Endothelial cell of umbilical vein (primary cell): ENCODE measurements around the gene ERG. TPM values are rescaled to one million over a fixed set of nuclear protein-coding genes. Genes with fewer than 3 reads are reported as not detected.

ENCODE experiments used
- BruUV-seq: library from RNA; stranded (reverse); fragments of 400-500 nt; replicated peaks from 2 replicates; lab custom pipeline; 2021; lab: Mats Ljungman, UMichigan
- CTCF ChIA-PET: fragments of 300-600, 350-600 bp; sonication (Branson Sonifier 250); formaldehyde crosslinking; loops from one replicate; lab custom pipeline; 2021; ENCODE audit warnings: antibody characterized with exemption, inconsistent platforms; lab: Charles Lee
- POLR2A ChIA-PET: fragments of 300-600, 350-600 bp; sonication (Branson Sonifier 250); formaldehyde crosslinking; loops from one replicate; lab custom pipeline; 2021; ENCODE audit warnings: antibody characterized with exemption, inconsistent platforms; lab: Charles Lee
- DNase-seq: peaks from one replicate; pipeline ENCODE4 v3.0.0-alpha.2; 2011; ENCODE audit warnings: low read depth, low spot score
- FAIRE-seq: peaks from 2 replicates; lab custom pipeline; 2011; peaks lifted over from hg19 to GRCh38; lab: Jason Lieb, UNC
- H2AFZ ChIP-seq: 2 replicates; pipeline ENCODE4 v1.6.0; 2012; ENCODE audit warnings: low read depth, low read length, control low read depth, inconsistent platforms
- H3K27ac ChIP-seq: 2 replicates; pipeline ENCODE4 v1.5.1; 2011; ENCODE audit warnings: low read depth, mild to moderate bottlenecking, control low read depth, low read length, moderate library complexity; ENCODE audit not compliant: insufficient read depth
- H3K27me3 ChIP-seq, 2 experiments: 2 replicates each; pipeline versions ENCODE4 v1.6.0 to v1.6.1; 2011; ENCODE audit warnings: low read length in 2 of 2, mixed read lengths in 1 of 2; ENCODE audit not compliant: control insufficient read depth in 2 of 2, insufficient read depth in 2 of 2
- H3K36me3 ChIP-seq, 2 experiments: 2 replicates in 1 of 2; 3 replicates in 1 of 2; pipeline ENCODE4 v1.5.1; 2011; ENCODE audit warnings: low read length in 2 of 2, mild to moderate bottlenecking in 1 of 2, moderate library complexity in 1 of 2; ENCODE audit not compliant: control insufficient read depth in 2 of 2, insufficient read depth in 2 of 2; ENCODE audit errors: extremely low read depth in 1 of 2
- H3K4me1 ChIP-seq: 3 replicates; pipeline ENCODE4 v1.5.1; 2011; ENCODE audit warnings: mild to moderate bottlenecking, low read length; ENCODE audit not compliant: control insufficient read depth, insufficient read depth; ENCODE audit errors: extremely low read depth
- H3K4me2 ChIP-seq: 2 replicates; pipeline ENCODE4 v1.6.1; 2011; ENCODE audit warnings: low read length, control low read depth, mixed read lengths; ENCODE audit not compliant: insufficient read depth
- H3K4me3 ChIP-seq, 3 experiments: fragments of 200-600 bp in 1 of 3; sonication (generic), shearing (Covaris generic) in 1 of 3; replicated peaks in 1 of 3; 2 replicates each; pipeline ENCODE4 v1.5.1; 2011 to 2016; ENCODE audit warnings: control low read depth in 3 of 3, low read length in 3 of 3, mild to moderate bottlenecking in 2 of 3, inconsistent platforms in 1 of 3, low read depth in 1 of 3, moderate library complexity in 1 of 3; ENCODE audit not compliant: insufficient read depth in 1 of 3
- H3K79me2 ChIP-seq: 2 replicates; pipeline ENCODE4 v1.6.0; 2012; ENCODE audit warnings: low read length, inconsistent platforms; ENCODE audit not compliant: control insufficient read depth, insufficient read depth
- H3K9ac ChIP-seq: replicated peaks from 2 replicates; pipeline ENCODE3; 2011; ENCODE audit warnings: low read length, control low read depth; ENCODE audit not compliant: insufficient read depth; ENCODE audit errors: extremely low read depth
- H3K9me1 ChIP-seq: replicated peaks from 3 replicates; pipeline ENCODE4 v1.6.0; 2011; ENCODE audit warnings: mild to moderate bottlenecking, low read length; ENCODE audit not compliant: control insufficient read depth, insufficient read depth; ENCODE audit errors: extremely low read depth
- H3K9me3 ChIP-seq: replicated peaks from 2 replicates; pipeline ENCODE4 v1.5.1; 2012; ENCODE audit warnings: low read length, inconsistent platforms; ENCODE audit not compliant: control insufficient read depth, insufficient read depth
- H4K20me1 ChIP-seq: replicated peaks from 2 replicates; pipeline ENCODE3; 2011; ENCODE audit warnings: mild to moderate bottlenecking, low read length; ENCODE audit not compliant: control insufficient read depth, insufficient read depth; ENCODE audit errors: extremely low read depth
- EZH2 ChIP-seq: IDR thresholded peaks from 2 replicates; pipeline ENCODE4 v1.6.1; 2012; ENCODE audit warnings: borderline replicate concordance, low read depth, mild to moderate bottlenecking, moderate library complexity, low read length, inconsistent platforms; ENCODE audit not compliant: severe bottlenecking
- FOS ChIP-seq: IDR thresholded peaks from 2 replicates; pipeline ENCODE4 v1.6.1; 2011; ENCODE audit warnings: mild to moderate bottlenecking, low read length, moderate library complexity, borderline replicate concordance; ENCODE audit not compliant: insufficient read depth
- GATA2 ChIP-seq: IDR thresholded peaks from 2 replicates; pipeline ENCODE4 v1.7.0; 2011; ENCODE audit warnings: low read depth, mild to moderate bottlenecking, moderate library complexity, mixed read lengths, low read length; ENCODE audit not compliant: insufficient read length, insufficient read depth
- JUN ChIP-seq: IDR thresholded peaks from 2 replicates; pipeline ENCODE4 v1.6.1; 2011; ENCODE audit warnings: borderline replicate concordance, low read depth; ENCODE audit not compliant: insufficient read length, insufficient read depth
- MYC ChIP-seq: IDR thresholded peaks from one replicate; pipeline ENCODE4 v1.6.1; 2011; ENCODE audit warnings: mild to moderate bottlenecking, low read depth, low read length
- POLR2A ChIP-seq: IDR thresholded peaks from 2 replicates; pipeline ENCODE4 v1.6.1; 2012; ENCODE audit warnings: low read depth, mild to moderate bottlenecking, control low read depth, low read length
- POLR2AphosphoS5 ChIP-seq: IDR thresholded peaks from 2 replicates; pipeline ENCODE4 v1.6.1; 2012; ENCODE audit warnings: low read depth, mild to moderate bottlenecking, control low read depth, low read length, moderate library complexity; ENCODE audit not compliant: insufficient read depth
- dilution Hi-C: fragments of 300-500 bp; cut with MboI; formaldehyde crosslinking; loops from one replicate; pipeline ENCODE4 v1.15.0; 2019; ENCODE audit warnings: low sequenced_read_pairs; ENCODE audit not compliant: extremely low pct_ligation_motif_present
- intact Hi-C: fragments of 100-400 bp; cut with micrococcal nuclease; formaldehyde crosslinking; loops from one replicate; pipeline ENCODE4 v1.10.0; 2022
- polyA plus RNA-seq, 4 experiments: library from polyadenylated mRNA; depleted of rRNA in 3 of 4; stranded (reverse) in 3 of 4; unstranded in 1 of 4; fragments of >200 nt; gene quantifications; 2 replicates each; pipeline versions ENCODE4 v1.2.1 to v1.2.3, GENCODE V29; 2011 to 2012; ENCODE audit warnings: missing spikeins in 1 of 4
- total RNA-seq: library from RNA; stranded (reverse); gene quantifications from 2 replicates; pipeline ENCODE4 v1.2.3, GENCODE V29; 2021
- TF ChIP-seq, protein P1 (sequence below), 2 donors: IDR thresholded peaks; 1 replicate in 1 of 2; 2 replicates in 1 of 2; pipeline ENCODE4 v1.5.1; 2011; ENCODE audit warnings: low read length in 2 of 2, mild to moderate bottlenecking in 2 of 2, moderate library complexity in 2 of 2, control low read depth in 1 of 2, inconsistent platforms in 1 of 2, low read depth in 1 of 2; ENCODE audit not compliant: insufficient read depth in 1 of 2; ENCODE audit errors: extremely low read depth in 1 of 2
- TF ChIP-seq, protein P2 (sequence below): IDR thresholded peaks from 2 replicates; pipeline ENCODE4 v1.6.1; 2011; ENCODE audit not compliant: insufficient read depth, insufficient read length

ERG gene
- total and polyA plus RNA-seq, 2 donors (not counting 3 experiments of a cell fraction or from before 2014, with no cell fraction given): 173 to 210 TPM

DNA sequence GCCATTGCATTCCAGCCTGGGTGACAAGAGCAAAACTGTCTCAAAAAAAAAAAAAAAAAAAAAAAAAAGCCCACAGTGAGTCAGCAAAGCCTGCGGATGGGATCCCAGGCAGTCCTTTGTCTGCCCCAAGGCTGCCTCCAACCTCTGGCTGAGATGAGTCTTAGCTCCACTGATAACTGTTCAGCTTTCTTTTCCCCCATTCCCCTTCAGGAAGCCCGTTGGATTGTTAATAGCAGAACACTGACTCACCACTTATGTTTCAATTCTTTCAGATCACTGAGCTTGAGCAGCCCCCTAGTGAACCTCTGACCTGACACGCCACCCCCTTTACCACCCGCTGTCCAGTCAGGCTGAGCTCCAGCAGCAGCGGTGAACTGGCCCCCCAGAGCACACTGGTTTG lies 57.5 kb downstream of the ERG start:
- no peaks in the 10 kb centered on the region for H4K20me1 ChIP-seq
- H3K4me3 ChIP-seq: no peak overlapping the region
- peak; percentile 89 for DNase-seq
- no peaks in the 10 kb centered on the region for H3K27me3 ChIP-seq
- H3K27ac ChIP-seq: peak overlapping the region; percentile 73
- H3K9ac ChIP-seq: peak overlapping the region; percentile 20
- dilution Hi-C loops (no loop called here), intact Hi-C loops (loop anchor here (1.0 to 5.0 kb wide), 5 partner anchors 20 to 58 kb away; partner anchors contain the start of gene ERG)
- H3K4me2 ChIP-seq: no peak overlapping the region
- peaks cover 66% of the 10 kb centered on the region for H3K4me1 ChIP-seq
- peaks cover 31 to 36% of the 10 kb centered on the region in 2 experiments for H3K36me3 ChIP-seq
- ChIA-PET POLR2A (interaction anchor here (0.7 to 1.2 kb wide), 8 partner anchors 8 to 63 kb away, joined by 3 to 14 read pairs (median 6); no protein-coding TSS in a partner anchor), CTCF (interaction anchor here (0.7 to 2.7 kb wide), 9 partner anchors 9 to 746 kb away, joined by 3 to 8 read pairs (median 4); no protein-coding TSS in a partner anchor)
- H3K9me1 ChIP-seq: no peaks in the 10 kb centered on the region
- H2AFZ ChIP-seq: no peak overlapping the region
- no peaks in the 10 kb centered on the region for H3K9me3 ChIP-seq
- FAIRE-seq: peak; percentile 98
- TF ChIP-seq GATA2: peak; percentile 39
- TF ChIP-seq MYC: no peak
- TF ChIP-seq POLR2AphosphoS5: peak; percentile 57
- TF ChIP-seq JUN: peak; percentile 67
- peak; percentile 82 for TF ChIP-seq FOS
- TF ChIP-seq POLR2A: no peak
- peaks cover 84% of the 10 kb centered on the region for H3K79me2 ChIP-seq
- BruUV-seq: no TSS peak

DNA sequence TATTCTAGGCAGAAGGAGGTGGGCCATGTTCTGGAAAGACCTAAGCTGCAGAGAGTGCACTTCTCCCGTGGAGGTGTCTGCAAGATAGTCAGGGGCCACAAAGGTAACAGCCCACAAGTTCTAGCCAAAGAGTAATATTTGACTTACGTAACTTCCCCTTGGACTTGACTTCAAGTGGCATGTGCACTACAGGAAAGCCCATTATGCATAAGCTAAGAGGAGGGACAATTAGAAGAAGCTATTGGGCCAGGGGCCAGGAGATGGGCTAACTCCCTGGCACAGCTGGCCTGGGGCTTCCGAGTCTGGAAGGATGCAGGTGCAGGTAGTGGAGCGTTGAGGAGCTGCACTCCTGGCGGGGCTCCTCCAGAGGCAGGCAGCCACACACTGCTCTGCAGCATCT lies 58.3 kb downstream of the ERG start:
- BruUV-seq: no TSS peak
- Histone ChIP-seq H2AFZ (no peak overlapping the region), H3K27ac (peak overlapping the region; percentile 73), H3K4me1 (peaks cover 70% of the 10 kb centered on the region), H3K79me2 (peaks cover 84% of the 10 kb centered on the region), H3K9me1 (no peaks in the 10 kb centered on the region), H3K4me3 (no peak overlapping the region), H3K4me2 (no peak overlapping the region), H3K9me3 (no peaks in the 10 kb centered on the region), H3K36me3 (peaks cover 31 to 36% of the 10 kb centered on the region in 2 experiments), H3K27me3 (no peaks in the 10 kb centered on the region), H4K20me1 (no peaks in the 10 kb centered on the region), H3K9ac (no peak overlapping the region)
- ChIA-PET CTCF (interaction anchor here (1.4 to 2.7 kb wide), 4 partner anchors 16 to 60 kb away, joined by 3 to 8 read pairs (median 6); no protein-coding TSS in a partner anchor), POLR2A (interaction anchor here (1.2 kb wide), 2 partner anchors 16 to 37 kb away, joined by 3 to 7 read pairs; no protein-coding TSS in a partner anchor)
- no peak for FAIRE-seq
- no peak for DNase-seq
- intact Hi-C loops: loop anchor here (1.0 to 5.0 kb wide), 5 partner anchors 20 to 59 kb away; partner anchors contain the start of gene ERG
- dilution Hi-C loops: no loop called here
- TF ChIP-seq POLR2AphosphoS5: no peak
- TF ChIP-seq POLR2A: no peak
- TF ChIP-seq, protein P1, sequence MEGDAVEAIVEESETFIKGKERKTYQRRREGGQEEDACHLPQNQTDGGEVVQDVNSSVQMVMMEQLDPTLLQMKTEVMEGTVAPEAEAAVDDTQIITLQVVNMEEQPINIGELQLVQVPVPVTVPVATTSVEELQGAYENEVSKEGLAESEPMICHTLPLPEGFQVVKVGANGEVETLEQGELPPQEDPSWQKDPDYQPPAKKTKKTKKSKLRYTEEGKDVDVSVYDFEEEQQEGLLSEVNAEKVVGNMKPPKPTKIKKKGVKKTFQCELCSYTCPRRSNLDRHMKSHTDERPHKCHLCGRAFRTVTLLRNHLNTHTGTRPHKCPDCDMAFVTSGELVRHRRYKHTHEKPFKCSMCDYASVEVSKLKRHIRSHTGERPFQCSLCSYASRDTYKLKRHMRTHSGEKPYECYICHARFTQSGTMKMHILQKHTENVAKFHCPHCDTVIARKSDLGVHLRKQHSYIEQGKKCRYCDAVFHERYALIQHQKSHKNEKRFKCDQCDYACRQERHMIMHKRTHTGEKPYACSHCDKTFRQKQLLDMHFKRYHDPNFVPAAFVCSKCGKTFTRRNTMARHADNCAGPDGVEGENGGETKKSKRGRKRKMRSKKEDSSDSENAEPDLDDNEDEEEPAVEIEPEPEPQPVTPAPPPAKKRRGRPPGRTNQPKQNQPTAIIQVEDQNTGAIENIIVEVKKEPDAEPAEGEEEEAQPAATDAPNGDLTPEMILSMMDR (IDR thresholded peaks at IDR 0.05; ENCODE audit: extremely low read depth in 1 of 2, insufficient read depth in 1 of 2, low read depth in 1 of 2, low read length in 2 of 2): no peak
- TF ChIP-seq GATA2: no peak
- TF ChIP-seq, protein P2, sequence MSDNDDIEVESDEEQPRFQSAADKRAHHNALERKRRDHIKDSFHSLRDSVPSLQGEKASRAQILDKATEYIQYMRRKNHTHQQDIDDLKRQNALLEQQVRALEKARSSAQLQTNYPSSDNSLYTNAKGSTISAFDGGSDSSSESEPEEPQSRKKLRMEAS: no peak
- TF ChIP-seq EZH2: no peak
- TF ChIP-seq FOS: no peak
- TF ChIP-seq JUN: no peak
- TF ChIP-seq MYC: no peak
